K562 (cell line): Measurements from ENCODE around the gene CHD2. TPM values are rescaled to one million over a fixed set of nuclear protein-coding genes. Genes with fewer than 3 reads are reported as not detected.

Experiments
- CGGBP1 ChIP-seq: fragments of 250-450 bp; sonication (Bioruptor Pico); IDR thresholded peaks from 2 replicates; pipeline ENCODE4 v1.9.0; 2021; ENCODE audit warnings: mild to moderate bottlenecking
- CHD2 ChIP-seq: IDR thresholded peaks from 2 replicates; pipeline ENCODE4 v1.6.1; 2011; ENCODE audit warnings: low read depth, low read length
- DPF2 ChIP-seq: fragments of 450-650 bp; IDR thresholded peaks from 2 replicates; pipeline ENCODE4 v1.6.1; 2016
- EGR1 ChIP-seq: fragments of 450-650 bp; conservative IDR thresholded peaks from 2 replicates; pipeline ENCODE4 v1.6.1; 2017; ENCODE audit warnings: mild to moderate bottlenecking
- FUS ChIP-seq: fragments of 200-400 bp; formaldehyde crosslinking; optimal IDR thresholded peaks from 2 replicates; pipeline ENCODE3; 2017; ENCODE audit warnings: low read depth, low read length
- GATA2 ChIP-seq: sonication (generic); formaldehyde crosslinking; IDR thresholded peaks from 2 replicates; pipeline ENCODE4 v1.4.0; 2020; ENCODE audit warnings: mild to moderate bottlenecking, missing genetic modification reagents
- KLF6 ChIP-seq: fragments of 250-450 bp; sonication (Bioruptor Pico); IDR thresholded peaks from 2 replicates; pipeline ENCODE4 v1.4.0; 2020; ENCODE audit warnings: mild to moderate bottlenecking, moderate library complexity, borderline replicate concordance
- RAD21 ChIP-seq, 2 experiments: fragments of 250-450 bp in 1 of 2; fragments of 450-650 bp in 1 of 2; sonication (Bioruptor Pico) in 1 of 2; formaldehyde crosslinking in 1 of 2; IDR thresholded peaks in 1 of 2; conservative IDR thresholded peaks in 1 of 2; 2 replicates each; pipeline versions ENCODE4 v1.4.0 to v1.8.0; 2020 to 2022; ENCODE audit warnings: mild to moderate bottlenecking in 2 of 2, moderate library complexity in 1 of 2
- SRSF7 ChIP-seq: fragments of 200-400 bp; formaldehyde crosslinking; optimal IDR thresholded peaks from 2 replicates; pipeline ENCODE3; 2017; ENCODE audit warnings: mild to moderate bottlenecking, low read depth, low read length
- TSHZ1 ChIP-seq: fragments of 250-450 bp; sonication (Bioruptor Pico); IDR thresholded peaks from 2 replicates; pipeline ENCODE4 v1.4.0; 2020; ENCODE audit warnings: mild to moderate bottlenecking, moderate library complexity
- ZBTB11 ChIP-seq, 3 experiments: fragments of 200-800 bp in 1 of 3; fragments of 250-450 bp in 1 of 3; fragments of 450-650 bp in 1 of 3; sonication (Bioruptor Pico) in 1 of 3; sonication (Bioruptor generic) in 1 of 3; formaldehyde crosslinking in 1 of 3; IDR thresholded peaks; 2 replicates each; pipeline versions ENCODE4 v1.6.1 to v1.8.0; 2016 to 2022; ENCODE audit warnings: mild to moderate bottlenecking in 2 of 3, missing genetic modification characterization in 2 of 3, missing compliant biosample characterization in 1 of 3, moderate library complexity in 1 of 3
- ZNF232 ChIP-seq: sonication (generic); formaldehyde crosslinking; IDR thresholded peaks from 2 replicates; pipeline ENCODE4 v1.8.0; 2022; ENCODE audit warnings: mild to moderate bottlenecking, missing genetic modification reagents
- ZNF395 ChIP-seq: fragments of 200-800 bp; sonication (Bioruptor generic); IDR thresholded peaks from 2 replicates; pipeline ENCODE4 v1.6.1; 2017; ENCODE audit warnings: missing genetic modification characterization, missing compliant biosample characterization
- ZNF445 ChIP-seq: fragments of 250-450 bp; sonication (Bioruptor Pico); IDR thresholded peaks from 2 replicates; pipeline ENCODE4 v1.4.0; 2020; ENCODE audit warnings: low read depth, mild to moderate bottlenecking, moderate library complexity
- polyA plus RNA-seq, 8 experiments: library from polyadenylated mRNA; depleted of rRNA in 4 of 8; stranded (reverse) in 5 of 8; unstranded in 3 of 8; fragments of >200 nt; fragmentation: Nextera tagmentation in 2 of 8; fragmentation: Illumina TruSeq in 1 of 8; extraction: Ambion mirVana in 2 of 8; extraction: Trizol in 1 of 8; gene quantifications; 2 replicates each; pipeline versions ENCODE4 v1.2.1 to v1.2.3, GENCODE V29; 2011 to 2014; ENCODE audit warnings: inconsistent platforms in 1 of 8, missing spikeins in 1 of 8
- total RNA-seq, 7 experiments: library from RNA; depleted of rRNA in 6 of 7; stranded (reverse); fragments of >200 nt in 6 of 7; fragmentation: Illumina TruSeq in 2 of 7; extraction: Trizol in 2 of 7; gene quantifications; 2 replicates each; pipeline versions ENCODE4 v1.2.1 to v1.2.3, GENCODE V29; 2011 to 2021; ENCODE audit warnings: low replicate concordance in 1 of 7
- TF ChIP-seq, protein P1 (sequence below): sonication (generic); formaldehyde crosslinking; IDR thresholded peaks from 2 replicates; pipeline ENCODE4 v1.8.0; 2022; ENCODE audit warnings: missing genetic modification reagents, mild to moderate bottlenecking, borderline replicate concordance

CHD2 gene
- total and polyA plus RNA-seq, 9 of the 15 experiments (the other 6 are each of a cell fraction or from before 2014, with no cell fraction given): 38.9 to 70.8 (median 56.2) TPM

DNA sequence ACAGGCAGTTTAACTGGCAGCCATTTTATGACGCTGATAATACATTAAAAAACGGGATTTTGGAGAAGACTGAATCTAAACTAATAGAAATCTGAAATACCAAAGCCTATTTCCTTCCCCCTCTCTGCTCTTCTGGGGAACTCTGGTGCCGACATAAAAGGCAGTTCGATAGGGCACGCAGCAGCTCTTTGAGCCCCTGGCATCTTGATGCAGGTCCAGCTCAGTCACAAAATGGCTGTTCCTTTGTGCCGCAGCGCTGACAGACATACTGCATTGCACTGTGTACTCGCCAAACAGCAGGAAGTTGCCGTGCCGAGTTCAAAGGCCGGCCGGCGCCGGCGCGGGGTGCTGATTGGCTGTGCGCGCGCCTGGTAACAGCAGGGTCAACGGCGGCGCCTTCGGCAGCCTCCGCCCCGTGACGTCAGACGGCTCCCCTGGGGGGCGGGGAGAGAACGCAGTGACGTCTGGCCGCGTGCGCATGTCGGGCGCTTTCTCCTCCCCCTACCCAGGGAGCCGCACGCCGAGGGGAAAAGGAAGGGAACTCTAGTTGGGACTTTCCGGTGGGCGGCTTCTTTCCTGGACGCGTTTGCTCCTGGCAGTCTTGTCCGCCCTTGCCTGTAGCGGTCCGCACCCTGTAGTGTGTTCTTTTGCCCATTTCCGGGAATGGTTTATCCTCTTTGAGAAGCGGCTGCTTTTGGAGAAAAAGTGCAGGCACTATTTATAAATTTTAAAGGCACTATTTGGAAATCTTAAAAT is 4.0 kb downstream of the CHD2 start (continued):
- TF ChIP-seq TSHZ1 (CRISPR knock-in tag) (0 out of 2 replicates have a peak, but pooled peaks have one; percentile 49), CHD2 (no peak; the same call in 1 of the 2 replicates), EGR1 (peak; percentile 70; the same call in 1 of the 2 replicates), SRSF7 (no peak), FUS (no peak), GATA2 (CRISPR knock-in tag) (no peak), CGGBP1 (peak; percentile 77), KLF6 (CRISPR knock-in tag) (peak; percentile 80; the same call in 1 of the 2 replicates), ZNF395 (CRISPR knock-in tag) (peak; percentile 98), RAD21 (CRISPR knock-in tag; conservative IDR thresholded peaks at IDR 0.05 in 1 of 2, IDR thresholded peaks at IDR 0.05 in 1 of 2) (peak in 1 of 2 experiments; percentile 10; a peak in 3 of 4 replicates), ZBTB11 (CRISPR knock-in tag; IDR thresholded peaks at IDR 0.05) (peak; percentile 85 to 98 (median 96)), ZNF232 (CRISPR knock-in tag) (no peak), DPF2 (no peak), ZNF445 (CRISPR knock-in tag) (no peak)
- TF ChIP-seq, protein P1, sequence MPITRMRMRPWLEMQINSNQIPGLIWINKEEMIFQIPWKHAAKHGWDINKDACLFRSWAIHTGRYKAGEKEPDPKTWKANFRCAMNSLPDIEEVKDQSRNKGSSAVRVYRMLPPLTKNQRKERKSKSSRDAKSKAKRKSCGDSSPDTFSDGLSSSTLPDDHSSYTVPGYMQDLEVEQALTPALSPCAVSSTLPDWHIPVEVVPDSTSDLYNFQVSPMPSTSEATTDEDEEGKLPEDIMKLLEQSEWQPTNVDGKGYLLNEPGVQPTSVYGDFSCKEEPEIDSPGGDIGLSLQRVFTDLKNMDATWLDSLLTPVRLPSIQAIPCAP (CRISPR knock-in tag): no peak
